GM21515 (cell line): Measurements from ENCODE around the gene SLC15A3.

ENCODE experiments used
- ATAC-seq: cut with Tn5 transposase; IDR thresholded peaks from one replicate; pipeline ENCODE4 v1.9.1; 2021; ENCODE audit not compliant: unreplicated experiment

The SLC15A3 gene

GRCh38 chr11:60895687-60896086 is 56.3 kb downstream of the SLC15A3 start:
- no peak for ATAC-seq

- ATAC-seq, result no peak
These were observed 60.8 kb downstream of the SLC15A3 start for GRCh38 chr11:60891103-60891741.

DNA sequence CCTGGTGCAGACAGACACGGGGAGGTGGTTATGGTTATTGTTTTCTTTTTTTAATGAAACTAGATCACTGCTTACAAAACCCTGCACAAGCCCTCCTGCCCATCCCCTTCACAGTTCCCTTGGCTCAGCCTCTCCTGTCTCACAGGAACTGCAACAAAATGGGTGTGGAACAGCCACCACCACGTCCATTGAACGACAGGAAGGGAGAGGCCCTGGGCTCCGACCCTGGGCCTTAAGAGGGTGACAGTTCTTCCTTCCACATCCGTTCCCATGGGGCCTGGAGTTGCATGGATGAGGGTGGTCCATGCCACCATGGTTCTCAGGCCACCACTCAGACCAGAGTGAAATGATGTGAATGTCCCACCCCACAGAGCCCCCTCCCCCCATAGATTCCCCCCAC is 61.3 kb downstream of the SLC15A3 start:
- no peak for ATAC-seq

DNA sequence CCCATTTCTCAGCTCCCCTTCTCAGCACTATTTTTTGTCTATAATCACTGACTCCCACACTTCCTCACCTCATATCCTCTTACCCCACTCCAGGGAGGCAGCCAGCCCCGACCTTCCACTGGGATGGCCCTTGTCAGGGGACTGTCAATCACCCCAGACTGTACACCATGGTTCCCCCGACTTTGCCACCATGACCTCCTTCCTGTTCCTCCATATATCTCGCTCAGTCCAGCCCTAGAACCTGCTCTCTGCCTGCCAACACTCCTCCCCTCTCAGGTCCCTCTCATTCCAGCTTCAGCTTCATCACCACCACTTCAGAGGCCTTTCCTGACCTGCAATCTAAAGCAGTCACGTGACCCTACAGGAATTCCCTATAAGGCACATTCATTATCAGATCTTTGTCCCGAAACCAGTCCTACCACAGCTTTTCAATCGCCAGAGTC is 62.1 kb downstream of the SLC15A3 start:
- no peak for ATAC-seq

GRCh38 chr11:60887556-60887955 is 64.4 kb downstream of the SLC15A3 start:
- peak; percentile 52 for ATAC-seq
